Measurements from ENCODE around the gene LPIN1. TPM values are rescaled to one million over a fixed set of nuclear protein-coding genes. Genes with fewer than 3 reads are reported as not detected.
"Not testable (repeated sequence)": the region's sequence is repeated elsewhere in the genome, so short reads cannot be mapped to it uniquely, and the experiment has no call there.

Gene LPIN1
- total RNA-seq, 3 donors from 2014 or later, result 78.6 to 106 (median 82.6) TPM

DNA sequence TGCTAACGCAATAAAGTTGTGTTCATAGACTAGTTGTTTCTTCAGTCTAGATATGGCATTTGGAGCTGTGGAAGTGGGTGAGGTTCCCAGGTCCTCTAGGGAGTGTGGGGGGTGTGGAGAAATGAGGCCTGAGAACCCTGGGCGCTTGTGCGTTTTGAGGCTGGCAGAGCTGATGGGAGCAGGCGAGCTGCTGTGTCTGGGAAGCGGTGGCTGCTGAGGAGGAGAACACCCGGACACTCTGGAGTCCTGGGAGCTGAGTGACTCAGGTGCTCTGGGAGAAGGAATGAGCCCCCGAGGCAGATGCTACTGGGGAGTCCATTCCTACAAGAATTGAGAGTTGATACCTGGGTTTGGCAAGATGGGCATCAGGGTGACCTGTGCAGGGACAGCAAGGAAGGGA lies 67.5 kb downstream of the LPIN1 start:
- intact Hi-C loops (cut with DNase I; ENCODE audit: low total_unique reads), result no loop called here
- Histone ChIP-seq H3K36me3 (peaks cover 5% of the 10 kb centered on the region), H3K27me3 (no peaks in the 10 kb centered on the region), H3K9me3 (no peaks in the 10 kb centered on the region), H3K4me3 (no peak overlapping the region), H3K27ac (no peak overlapping the region), H3K4me1 (no peaks in the 10 kb centered on the region)
- TF ChIP-seq POLR2A (IDR thresholded peaks at IDR 0.05), result no peak
- TF ChIP-seq POLR2AphosphoS5 (IDR thresholded peaks at IDR 0.05), result no peak
- TF ChIP-seq, protein P1, sequence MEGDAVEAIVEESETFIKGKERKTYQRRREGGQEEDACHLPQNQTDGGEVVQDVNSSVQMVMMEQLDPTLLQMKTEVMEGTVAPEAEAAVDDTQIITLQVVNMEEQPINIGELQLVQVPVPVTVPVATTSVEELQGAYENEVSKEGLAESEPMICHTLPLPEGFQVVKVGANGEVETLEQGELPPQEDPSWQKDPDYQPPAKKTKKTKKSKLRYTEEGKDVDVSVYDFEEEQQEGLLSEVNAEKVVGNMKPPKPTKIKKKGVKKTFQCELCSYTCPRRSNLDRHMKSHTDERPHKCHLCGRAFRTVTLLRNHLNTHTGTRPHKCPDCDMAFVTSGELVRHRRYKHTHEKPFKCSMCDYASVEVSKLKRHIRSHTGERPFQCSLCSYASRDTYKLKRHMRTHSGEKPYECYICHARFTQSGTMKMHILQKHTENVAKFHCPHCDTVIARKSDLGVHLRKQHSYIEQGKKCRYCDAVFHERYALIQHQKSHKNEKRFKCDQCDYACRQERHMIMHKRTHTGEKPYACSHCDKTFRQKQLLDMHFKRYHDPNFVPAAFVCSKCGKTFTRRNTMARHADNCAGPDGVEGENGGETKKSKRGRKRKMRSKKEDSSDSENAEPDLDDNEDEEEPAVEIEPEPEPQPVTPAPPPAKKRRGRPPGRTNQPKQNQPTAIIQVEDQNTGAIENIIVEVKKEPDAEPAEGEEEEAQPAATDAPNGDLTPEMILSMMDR (IDR thresholded peaks at IDR 0.05), result no peak
- DNase-seq (ENCODE audit: low spot score in 2 of 2), result no peak

DNA sequence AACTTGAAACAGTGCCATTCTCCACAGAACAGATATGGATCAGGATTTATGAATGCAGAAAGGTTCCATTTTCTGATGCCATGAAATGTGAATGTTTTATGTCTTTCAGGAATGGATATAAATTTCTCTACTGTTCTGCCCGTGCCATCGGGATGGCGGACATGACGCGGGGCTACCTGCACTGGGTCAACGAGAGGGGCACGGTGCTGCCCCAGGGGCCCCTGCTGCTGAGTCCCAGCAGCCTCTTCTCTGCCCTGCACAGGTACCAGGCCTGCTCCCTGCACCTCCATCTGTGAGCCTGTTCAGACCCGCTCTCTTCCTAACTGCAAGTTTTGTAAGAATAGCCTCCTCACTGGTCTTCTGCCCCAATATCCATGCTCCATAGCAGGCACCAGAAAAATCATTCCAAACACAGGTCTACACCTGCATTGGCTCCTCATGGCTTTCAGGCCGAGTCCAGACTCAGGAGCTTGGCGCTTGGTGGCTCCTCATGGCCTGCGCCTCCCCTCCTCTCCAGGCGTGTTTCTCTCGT lies 68.6 kb downstream of the LPIN1 start:
- Histone ChIP-seq H3K9me3 (no peaks in the 10 kb centered on the region), H3K4me1 (no peaks in the 10 kb centered on the region), H3K36me3 (peaks cover 5% of the 10 kb centered on the region), H3K4me3 (no peak overlapping the region), H3K27me3 (no peaks in the 10 kb centered on the region), H3K27ac (no peak overlapping the region)
- intact Hi-C loops (cut with DNase I; ENCODE audit: low total_unique reads), result no loop called here
- TF ChIP-seq, protein P1 (IDR thresholded peaks at IDR 0.05), result no peak
- TF ChIP-seq POLR2AphosphoS5 (IDR thresholded peaks at IDR 0.05), result no peak
- no peak for TF ChIP-seq POLR2A (IDR thresholded peaks at IDR 0.05)
- DNase-seq (ENCODE audit: low spot score in 2 of 2), result no peak

DNA sequence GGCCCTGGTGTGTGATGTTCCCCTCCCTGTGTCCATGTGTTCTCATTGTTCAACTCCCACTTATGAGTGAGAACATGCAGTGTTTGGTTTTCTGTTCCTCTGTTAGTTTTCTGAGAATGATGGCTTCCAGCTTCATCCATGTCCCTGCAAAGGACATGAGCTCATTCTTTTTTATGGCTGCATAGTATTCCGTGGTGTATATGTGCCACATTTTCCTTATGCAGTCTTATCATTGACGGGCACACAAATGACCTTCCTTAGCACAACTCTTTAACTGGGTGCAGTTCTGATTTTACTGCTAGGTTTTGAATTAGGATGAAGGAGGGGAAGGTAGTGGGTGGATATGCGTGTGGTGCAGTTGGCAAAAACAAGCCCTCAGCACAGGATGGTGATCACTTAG lies 70.5 kb downstream of the LPIN1 start:
- H3K4me1 ChIP-seq; H3K9me3 ChIP-seq; intact Hi-C loops (cut with DNase I; ENCODE audit: low total_unique reads); H3K27me3 ChIP-seq; DNase-seq (ENCODE audit: low spot score in 2 of 2); H3K27ac ChIP-seq; H3K36me3 ChIP-seq; H3K4me3 ChIP-seq: not testable (repeated sequence)

DNA sequence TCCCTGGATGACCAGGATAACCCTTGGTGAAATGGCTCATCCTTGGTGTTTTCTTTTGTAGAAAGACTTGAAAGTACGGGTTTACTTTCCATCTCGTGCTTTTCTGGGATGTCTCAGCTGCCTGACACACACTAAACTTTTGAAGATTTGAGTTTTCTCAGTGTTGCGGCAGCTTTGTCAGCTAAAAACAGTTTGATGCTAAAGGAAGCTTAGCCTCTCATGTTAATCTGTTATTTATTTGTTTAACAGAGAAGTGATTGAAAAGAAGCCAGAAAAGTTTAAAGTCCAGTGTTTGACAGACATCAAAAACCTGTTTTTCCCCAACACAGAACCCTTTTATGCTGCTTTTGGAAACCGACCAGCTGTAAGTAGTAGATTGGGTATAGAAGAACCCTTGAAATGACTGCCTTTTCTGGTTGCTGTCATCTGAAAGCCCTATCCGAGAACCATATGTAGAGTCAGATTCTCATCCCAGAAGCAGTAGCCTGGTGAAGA lies 72.8 kb downstream of the LPIN1 start:
- Histone ChIP-seq H3K36me3 (peaks cover 5% of the 10 kb centered on the region), H3K4me3 (no peak overlapping the region), H3K9me3 (no peaks in the 10 kb centered on the region), H3K27me3 (no peaks in the 10 kb centered on the region), H3K4me1 (no peaks in the 10 kb centered on the region), H3K27ac (no peak overlapping the region)
- no peak for DNase-seq (ENCODE audit: low spot score in 2 of 2)
- intact Hi-C loops (cut with DNase I; ENCODE audit: low total_unique reads), result no loop called here
- no peak for TF ChIP-seq POLR2A (IDR thresholded peaks at IDR 0.05)
- no peak for TF ChIP-seq POLR2AphosphoS5 (IDR thresholded peaks at IDR 0.05)
- TF ChIP-seq, protein P1 (IDR thresholded peaks at IDR 0.05), result no peak

GRCh38 chr2:11820650-11821049 lies 74.2 kb downstream of the LPIN1 start:
- no peak overlapping the region for H3K27ac ChIP-seq
- no peaks in the 10 kb centered on the region for H3K9me3 ChIP-seq
- TF ChIP-seq, protein P1 (IDR thresholded peaks at IDR 0.05), result no peak
- TF ChIP-seq POLR2A (IDR thresholded peaks at IDR 0.05), result no peak
- TF ChIP-seq POLR2AphosphoS5 (IDR thresholded peaks at IDR 0.05), result no peak
- no peak overlapping the region for H3K4me3 ChIP-seq
- intact Hi-C loops (cut with DNase I; ENCODE audit: low total_unique reads), result loop anchor here (2.0 kb wide), 1 partner anchor 60 kb away; no protein-coding TSS in a partner anchor
- H3K36me3 ChIP-seq, result peaks cover 5% of the 10 kb centered on the region
- no peak for DNase-seq (ENCODE audit: low spot score in 2 of 2)
- H3K4me1 ChIP-seq, result no peaks in the 10 kb centered on the region
- H3K27me3 ChIP-seq, result no peaks in the 10 kb centered on the region

Data from breast epithelium (tissue), 4 donors.